Activated T-helper 2 cell treated with anti-CD3 and anti-CD28 coated beads, Interferon-gamma antibody, Interleukin-2, Interleukin-4, amounts not matched to agents 10 μg/mL and 5 μg/mL and 100 μg/mL, durations not matched to agents 14 hours and 24 hours and 36 hours (primary cell): ENCODE measurements around the gene OR5AC2. TPM values are rescaled to one million over a fixed set of nuclear protein-coding genes. Genes with fewer than 3 reads are reported as not detected.

Experiments used
- DNase-seq: peaks from one replicate; pipeline ENCODE4 v3.0.0; 2021; ENCODE audit warnings: low spot score
- H3K27ac Mint-ChIP-seq: one replicate; pipeline ENCODE4 v1.8.0; 2021; ENCODE audit warnings: mixed read lengths
- H3K27me3 Mint-ChIP-seq: one replicate; pipeline ENCODE4 v1.8.0; 2021; ENCODE audit warnings: low read depth, mixed read lengths
- H3K36me3 Mint-ChIP-seq: one replicate; pipeline ENCODE4 v1.8.0; 2021; ENCODE audit warnings: low read depth, mixed read lengths
- H3K4me1 Mint-ChIP-seq: one replicate; pipeline ENCODE4 v1.8.0; 2021; ENCODE audit warnings: low read depth, mixed read lengths
- H3K4me3 Mint-ChIP-seq: one replicate; pipeline ENCODE4 v1.8.0; 2021; ENCODE audit warnings: low read depth, mild to moderate bottlenecking, moderate library complexity, mixed read lengths
- H3K9me3 Mint-ChIP-seq: one replicate; pipeline ENCODE4 v1.8.0; 2021; ENCODE audit warnings: mixed read lengths
- intact Hi-C: fragments of 100-400 bp; cut with micrococcal nuclease; formaldehyde crosslinking; loops from one replicate; pipeline ENCODE4 v1.15.1; 2023
- total RNA-seq: library from RNA; stranded (reverse); gene quantifications from 2 replicates; pipeline ENCODE4 v1.2.3, GENCODE V29; 2022

OR5AC2 gene
- total RNA-seq, 1 donor from 2014 or later, result not detected

DNA sequence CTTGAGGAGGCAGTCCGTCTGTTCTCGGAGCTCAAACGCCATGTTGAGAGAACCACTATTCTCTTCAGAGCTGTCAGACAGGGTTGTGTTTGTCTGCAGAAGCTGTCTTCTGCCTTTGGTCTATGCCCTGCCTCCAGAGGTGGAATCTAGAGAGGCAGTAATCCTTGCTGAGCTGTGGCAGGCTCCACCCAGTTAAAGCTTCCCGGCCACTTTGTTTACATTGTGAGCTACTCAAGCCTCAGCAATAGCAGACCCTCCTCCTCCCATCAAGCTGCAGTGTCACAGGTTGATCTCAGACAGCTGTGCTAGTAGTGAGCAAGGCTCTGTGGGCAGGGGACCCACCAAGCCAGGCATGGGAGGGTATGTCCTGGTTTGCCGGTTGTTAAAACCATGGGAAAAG lies 8.9 kb downstream of the OR5AC2 start:
- intact Hi-C loops, result no loop called here
- no peak for DNase-seq
- Mint-ChIP-seq H3K36me3 (no peaks in the 10 kb centered on the region), H3K9me3 (no peaks in the 10 kb centered on the region), H3K4me3 (no peak overlapping the region), H3K27ac (no peak overlapping the region), H3K27me3 (no peaks in the 10 kb centered on the region), H3K4me1 (no peaks in the 10 kb centered on the region)

DNA sequence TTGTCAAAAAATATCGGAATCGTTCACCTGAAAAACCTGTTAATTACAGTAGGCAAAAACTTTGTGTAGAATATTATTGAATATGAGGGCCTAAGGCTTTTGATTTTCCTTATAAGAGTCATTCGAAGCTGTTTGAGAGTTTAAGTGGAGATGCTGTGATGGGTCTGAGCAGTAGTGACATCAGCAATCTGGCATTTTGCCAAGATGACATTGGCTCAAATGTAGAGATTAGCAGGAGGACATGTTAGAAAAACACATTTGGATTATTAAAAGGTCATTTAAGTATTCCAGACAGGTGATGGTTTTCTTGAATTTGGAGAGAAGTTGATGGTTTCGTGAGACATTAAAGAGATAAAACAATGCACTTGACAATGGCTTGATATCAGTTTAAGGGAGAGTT lies 12.9 kb downstream of the OR5AC2 start:
- Mint-ChIP-seq H3K27me3 (no peaks in the 10 kb centered on the region), H3K4me1 (no peaks in the 10 kb centered on the region), H3K36me3 (no peaks in the 10 kb centered on the region), H3K27ac (no peak overlapping the region), H3K9me3 (no peaks in the 10 kb centered on the region), H3K4me3 (no peak overlapping the region)
- no peak for DNase-seq
- intact Hi-C loops, result no loop called here

DNA sequence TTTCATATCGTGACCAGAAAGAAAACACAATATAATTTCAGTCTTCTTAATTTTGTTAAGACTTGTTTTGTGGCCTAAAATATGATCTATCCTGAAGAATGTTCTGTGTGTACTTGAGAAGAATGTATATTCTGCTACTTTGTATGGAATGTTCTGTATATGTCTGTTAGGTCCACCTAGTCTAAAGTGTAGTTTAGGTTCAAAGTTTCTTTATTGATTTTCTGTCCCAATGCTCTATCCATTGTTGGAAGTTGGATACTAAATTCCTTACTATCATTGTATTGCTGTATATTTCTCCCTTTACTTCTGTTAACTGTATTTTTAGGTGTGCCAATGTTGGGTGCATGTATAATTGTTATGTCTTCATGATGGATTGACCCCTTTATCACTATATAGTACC lies 21.2 kb downstream of the OR5AC2 start:
- H3K27ac Mint-ChIP-seq, result no peak overlapping the region
- intact Hi-C loops, result no loop called here

DNA sequence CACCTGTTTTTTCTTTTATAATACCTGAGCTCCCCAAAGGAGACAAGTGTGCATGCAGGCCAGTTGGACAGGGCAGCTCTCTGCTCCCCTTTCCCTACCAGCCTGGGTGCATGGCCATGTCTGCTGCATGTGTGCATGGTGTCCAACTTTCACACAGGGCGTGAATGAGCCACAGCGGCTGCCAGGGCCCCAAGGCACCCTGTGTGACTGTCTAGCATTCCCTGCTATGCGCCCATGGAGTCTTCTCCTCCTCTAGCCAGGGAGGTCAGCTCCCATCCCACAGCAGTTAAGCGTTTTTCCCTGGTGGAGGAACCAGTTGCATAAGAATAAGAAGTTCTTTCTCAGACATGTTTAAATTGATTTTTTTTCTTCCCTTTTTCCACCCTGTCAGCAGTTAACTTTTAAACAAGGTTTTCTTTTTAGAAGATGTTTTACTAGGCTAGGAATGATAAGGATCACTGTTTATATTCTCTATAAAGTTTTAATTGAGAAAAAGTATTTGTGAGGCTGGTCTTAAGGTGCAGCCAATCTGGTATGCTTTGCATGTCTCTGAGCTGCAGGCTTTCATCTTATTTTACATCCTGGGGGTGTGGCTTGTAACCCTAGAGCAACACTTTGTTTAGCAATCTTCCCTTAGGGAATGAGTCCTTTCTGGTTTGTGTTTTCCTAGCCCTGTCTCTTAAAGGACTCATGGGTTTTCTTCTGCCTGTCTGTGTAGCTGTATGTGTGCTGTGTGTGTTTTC lies 23.0 kb downstream of the OR5AC2 start:
- Mint-ChIP-seq H3K27me3 (peaks cover 2% of the 10 kb centered on the region), H3K27ac (no peak overlapping the region), H3K4me1 (no peaks in the 10 kb centered on the region), H3K36me3 (no peaks in the 10 kb centered on the region), H3K4me3 (no peak overlapping the region), H3K9me3 (no peaks in the 10 kb centered on the region)
- intact Hi-C loops, result no loop called here
- DNase-seq, result no peak

More for the DNA sequence above, 21.2 kb downstream of the OR5AC2 start:
- no peak for DNase-seq
- Mint-ChIP-seq H3K36me3 (no peaks in the 10 kb centered on the region), H3K4me1 (no peaks in the 10 kb centered on the region), H3K27me3 (peaks cover 2% of the 10 kb centered on the region), H3K4me3 (no peak overlapping the region), H3K9me3 (no peaks in the 10 kb centered on the region)

DNA sequence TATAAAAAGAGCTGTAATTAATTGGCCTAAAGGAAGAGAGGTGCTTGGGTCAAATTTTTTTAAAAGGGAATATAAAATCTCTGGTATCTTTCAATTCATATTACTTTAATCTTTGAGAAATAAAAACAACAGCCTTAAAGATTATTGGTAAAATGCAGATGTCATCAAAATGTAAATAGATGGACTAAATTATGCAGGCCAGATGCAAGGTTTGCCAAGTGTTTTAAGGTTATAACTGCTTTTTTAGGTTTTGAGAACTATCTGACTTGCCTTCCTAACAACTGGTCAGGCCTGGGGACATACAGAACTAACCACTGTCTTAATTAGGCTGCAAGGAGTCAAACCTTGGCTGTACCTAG lies 23.6 kb downstream of the OR5AC2 start:
- Mint-ChIP-seq H3K4me3 (no peak overlapping the region), H3K4me1 (no peaks in the 10 kb centered on the region), H3K36me3 (no peaks in the 10 kb centered on the region), H3K9me3 (no peaks in the 10 kb centered on the region), H3K27ac (no peak overlapping the region), H3K27me3 (peaks cover 2% of the 10 kb centered on the region)
- intact Hi-C loops, result no loop called here
- DNase-seq, result no peak

DNA sequence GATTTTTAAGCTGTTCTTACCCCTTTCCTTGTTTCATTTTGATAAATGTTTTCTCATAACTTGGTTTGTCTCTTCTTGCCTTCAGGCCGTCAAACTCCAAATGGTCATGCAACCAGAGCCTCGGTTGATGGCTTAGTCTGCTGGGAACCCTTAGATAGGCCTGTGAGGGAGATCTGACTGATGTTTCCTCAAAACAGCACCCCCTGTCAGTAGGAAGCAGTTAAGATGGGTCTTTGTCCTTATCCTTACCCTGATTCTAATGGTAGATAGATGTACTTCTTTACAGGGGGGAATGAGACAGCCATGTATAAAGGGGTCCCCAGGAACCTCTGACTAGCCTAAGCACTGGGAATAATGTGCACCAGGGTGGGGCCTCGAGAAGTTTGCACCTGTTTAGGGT lies 27.3 kb downstream of the OR5AC2 start:
- DNase-seq, result no peak
- Mint-ChIP-seq H3K27ac (no peak overlapping the region), H3K4me1 (no peaks in the 10 kb centered on the region), H3K9me3 (no peaks in the 10 kb centered on the region), H3K4me3 (no peak overlapping the region), H3K36me3 (no peaks in the 10 kb centered on the region), H3K27me3 (no peaks in the 10 kb centered on the region)
- intact Hi-C loops, result no loop called here

DNA sequence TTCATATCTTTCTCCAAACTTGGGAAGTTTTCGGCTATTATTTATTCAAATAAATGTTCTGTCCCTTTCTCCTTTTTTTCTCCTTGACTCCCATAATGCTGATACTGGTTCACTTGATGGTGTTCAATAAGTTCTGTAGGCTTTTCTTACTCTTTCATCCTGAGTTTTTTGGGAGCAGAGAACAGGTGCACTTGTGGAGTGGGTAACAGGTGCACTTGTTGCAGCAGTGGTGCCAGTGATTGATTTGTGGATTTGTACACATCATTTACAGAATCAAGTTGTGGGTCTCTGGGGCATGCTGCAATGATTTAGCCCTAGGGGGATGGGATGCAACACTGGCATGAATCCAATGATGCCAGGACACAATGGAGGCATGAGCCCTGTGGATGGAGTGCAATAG lies 28.7 kb downstream of the OR5AC2 start:
- Mint-ChIP-seq H3K4me1 (no peaks in the 10 kb centered on the region), H3K27me3 (no peaks in the 10 kb centered on the region), H3K9me3 (no peaks in the 10 kb centered on the region), H3K4me3 (no peak overlapping the region), H3K27ac (no peak overlapping the region), H3K36me3 (no peaks in the 10 kb centered on the region)
- no peak for DNase-seq
- intact Hi-C loops, result no loop called here

DNA sequence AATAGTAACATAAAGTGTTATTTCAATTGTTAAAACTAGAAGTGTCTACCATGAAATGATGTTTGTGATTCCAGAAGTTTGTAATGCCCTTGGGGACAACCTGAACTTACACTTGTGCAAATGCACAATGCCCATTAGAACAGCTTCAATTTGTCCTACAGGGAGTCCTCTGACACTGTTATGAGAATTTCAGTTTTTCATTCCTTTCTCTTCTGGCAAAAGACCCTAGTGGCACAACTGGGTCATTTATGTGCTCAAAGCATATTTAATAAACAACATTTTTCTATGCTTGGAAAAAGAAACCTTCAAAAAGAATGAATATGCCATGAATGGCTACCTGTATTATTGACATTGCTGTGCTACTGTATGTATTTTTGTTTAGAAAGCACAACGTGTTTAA lies 43.4 kb downstream of the OR5AC2 start, which contains the start of gene OR5H1:
OR5H1 (plus strand) TSS at position 301 of the 400 bp plus-strand sequence. CDS start 1,977 bp downstream, outside the sequence.
- no peaks in the 10 kb centered on the region for H3K27me3 Mint-ChIP-seq
- no peaks in the 10 kb centered on the region for H3K9me3 Mint-ChIP-seq
- no peaks in the 10 kb centered on the region for H3K4me1 Mint-ChIP-seq
- DNase-seq, result no peak
- no peaks in the 10 kb centered on the region for H3K36me3 Mint-ChIP-seq
- H3K27ac Mint-ChIP-seq, result no peak within 1 kb of the TSS
- no peak within 1 kb of the TSS for H3K4me3 Mint-ChIP-seq
- intact Hi-C loops, result no loop called here

DNA sequence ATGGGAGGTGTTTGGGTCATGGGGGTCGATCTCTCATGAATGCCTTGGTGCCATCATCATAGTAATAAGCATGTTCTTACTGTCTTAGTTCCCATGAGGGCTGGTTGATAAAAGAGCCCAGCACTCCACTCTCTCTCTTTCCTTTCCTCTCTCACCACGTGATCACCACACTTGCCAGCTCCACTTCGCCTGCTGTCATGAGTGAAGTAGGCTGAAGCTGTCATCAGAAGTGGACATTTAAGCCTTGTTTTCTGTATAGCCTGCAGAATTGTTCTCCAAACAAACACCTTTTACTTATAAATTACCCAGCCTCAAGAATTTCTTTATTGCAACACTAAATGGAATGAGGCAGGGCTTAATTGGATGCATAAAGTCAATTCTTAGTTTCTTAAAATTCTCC lies 49.7 kb downstream of the OR5AC2 start:
- intact Hi-C loops, result no loop called here
- Mint-ChIP-seq H3K36me3 (no peaks in the 10 kb centered on the region), H3K9me3 (no peaks in the 10 kb centered on the region), H3K4me3 (no peak overlapping the region), H3K4me1 (no peaks in the 10 kb centered on the region), H3K27me3 (no peaks in the 10 kb centered on the region), H3K27ac (no peak overlapping the region)
- DNase-seq, result no peak

Other genes starting within 250 kb of the OR5AC2 start
- gene RIOX2, start 114.7 kb upstream of the OR5AC2 start, total RNA-seq, result 59.9 and 63.2 TPM in 2 replicates
- gene GABRR3, start 51.9 kb upstream of the OR5AC2 start, total RNA-seq, result not detected in 2 replicates
- gene OR5H1, start 43.5 kb downstream of the OR5AC2 start, total RNA-seq, result not detected in 2 replicates
- 0.02 TPM in 1 of 2 replicates, not detected in the other for gene OR5H14, start 60.3 kb downstream of the OR5AC2 start, total RNA-seq
- not detected in 2 replicates for gene OR5H15, start 79.5 kb downstream of the OR5AC2 start, total RNA-seq
- gene OR5H6, start 177.1 kb downstream of the OR5AC2 start, total RNA-seq, result not detected in 2 replicates
- gene OR5H2, start 195.3 kb downstream of the OR5AC2 start, total RNA-seq, result not detected in 2 replicates